Fibroblast of skin of left biceps (primary cell): Measurements from ENCODE around the gene FCRLA.

Source experiments
- DNase-seq, 2 experiments: peaks; one replicate each; pipeline ENCODE4 v3.0.0-alpha.2; 2013; ENCODE audit warnings: low read depth in 2 of 2

Gene FCRLA

DNA sequence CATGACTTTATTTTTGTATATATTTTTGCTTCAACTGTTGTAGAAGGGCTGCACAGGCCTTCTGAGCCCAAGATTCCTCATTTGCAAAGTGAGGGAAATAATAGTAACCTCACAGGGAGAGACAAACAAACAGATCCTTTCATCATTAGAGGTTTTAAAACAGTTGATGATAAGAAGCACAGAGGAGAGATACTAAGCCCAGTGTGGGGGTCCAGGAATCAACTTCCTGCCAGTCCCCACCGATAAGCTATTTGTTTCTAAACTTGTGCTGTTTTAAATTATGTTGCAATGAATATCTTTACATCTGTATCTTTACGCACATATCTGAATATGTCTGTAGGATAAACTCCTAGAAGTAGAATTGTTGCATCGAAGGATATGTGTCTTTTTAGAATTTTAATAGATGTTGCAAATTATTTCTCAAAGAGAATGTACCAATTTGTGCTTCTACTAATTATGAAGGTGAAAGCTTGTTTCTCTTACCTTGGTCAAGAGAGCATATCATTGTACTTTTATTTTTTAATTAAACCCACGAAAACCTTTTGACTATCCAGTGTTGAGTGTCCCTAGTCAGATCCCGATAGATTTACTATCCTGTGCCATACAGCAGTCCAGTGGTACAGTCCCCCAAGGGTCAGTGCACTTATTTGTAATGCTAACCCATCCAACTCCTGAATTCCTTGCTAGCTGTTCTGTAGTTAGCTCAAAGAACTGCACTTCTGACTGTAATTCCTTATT is 25.1 kb downstream of the FCRLA start:
- DNase-seq: no peak

GRCh38 chr1:161733526-161733925 is 26.5 kb downstream of the FCRLA start:
- DNase-seq: peak; percentile 57 to 62

DNA sequence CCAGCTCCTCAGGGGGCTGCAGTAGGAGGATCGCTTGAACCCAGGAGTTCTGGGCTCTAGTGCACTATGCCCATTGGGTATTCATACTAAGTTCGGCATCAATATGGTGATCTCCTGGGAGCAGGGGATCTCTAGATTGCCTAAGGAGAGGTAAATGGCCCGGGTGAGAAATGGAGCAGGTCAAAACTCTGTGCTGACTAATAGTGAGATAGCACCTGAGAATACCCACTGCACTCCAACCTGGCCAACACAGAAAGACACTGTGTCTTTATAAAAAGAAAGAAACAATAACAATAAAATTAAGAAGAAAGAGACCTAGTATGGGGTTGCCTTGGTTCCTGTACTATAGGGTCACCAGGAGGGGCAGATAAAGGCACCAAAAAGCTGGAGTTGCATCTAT is 28.8 kb downstream of the FCRLA start:
- no peak for DNase-seq

- no peak for DNase-seq
Observed at GRCh38 chr1:161736335-161736969, 29.4 kb downstream of the FCRLA start.

DNA sequence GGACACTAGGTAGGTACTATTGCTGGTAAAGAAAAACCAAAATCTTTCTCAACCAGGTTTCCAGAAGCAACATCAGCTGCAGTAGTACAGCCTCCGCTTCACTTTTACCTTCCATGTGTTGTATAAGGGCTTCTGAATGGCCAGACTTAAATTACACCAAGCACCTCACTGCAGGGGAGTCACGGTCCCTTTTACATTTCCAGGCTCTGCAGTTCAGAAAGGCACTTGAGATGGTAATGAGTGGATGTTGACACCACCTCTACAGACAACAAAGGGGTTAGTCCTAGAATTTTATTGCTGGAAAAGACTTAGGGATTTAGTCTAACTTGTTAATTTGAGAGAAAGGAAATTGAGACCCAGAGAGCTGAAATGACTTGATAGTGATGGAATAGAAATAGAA is 30.6 kb downstream of the FCRLA start:
- DNase-seq: no peak

GRCh38 chr1:161738627-161739287 is 31.7 kb downstream of the FCRLA start:
- DNase-seq: no peak

GRCh38 chr1:161739865-161740566 is 33.0 kb downstream of the FCRLA start:
- DNase-seq: no peak

DNA sequence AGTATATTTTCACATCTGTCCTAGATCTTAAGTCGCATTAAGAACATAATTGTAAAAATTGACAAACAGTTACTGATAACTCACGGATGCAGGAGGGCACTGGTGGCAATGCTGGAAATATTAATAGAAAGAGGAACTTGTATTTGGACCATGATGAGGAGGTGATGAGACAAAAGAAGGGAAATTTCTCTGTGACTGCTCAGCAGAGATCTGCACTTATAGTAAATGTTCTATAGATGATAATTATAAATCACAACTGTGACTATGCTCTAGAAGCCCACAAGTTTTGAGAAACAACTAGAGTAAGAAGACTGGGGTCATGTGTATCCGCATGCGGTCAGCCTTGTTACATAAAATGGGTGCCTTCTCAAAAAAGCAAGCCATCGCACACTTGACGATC is 33.9 kb downstream of the FCRLA start:
- DNase-seq: no peak

DNA sequence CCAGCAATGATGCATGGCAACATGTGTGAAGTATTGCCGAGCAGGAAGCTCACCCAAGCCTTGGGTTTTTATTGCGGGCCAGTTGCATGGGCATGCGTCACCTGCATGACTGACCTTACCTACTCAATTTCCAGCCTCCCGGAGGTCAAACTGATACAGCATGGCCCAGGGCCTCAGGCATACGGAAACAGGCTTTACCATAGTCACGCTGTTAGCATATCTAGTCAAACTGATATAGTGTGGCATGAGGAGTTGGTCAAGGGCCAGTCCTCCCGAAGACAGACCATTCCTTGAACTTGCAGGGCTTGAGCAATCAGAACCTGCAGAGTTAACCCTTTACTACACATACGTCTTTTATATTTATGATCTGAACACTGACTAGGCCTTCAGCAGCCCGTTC is 36.2 kb downstream of the FCRLA start:
- DNase-seq: no peak

- no peak for DNase-seq
Observed at GRCh38 chr1:161747801-161748200, 40.8 kb downstream of the FCRLA start.

- DNase-seq: peak; percentile 86 to 87
Observed at GRCh38 chr1:161749509-161750407, 42.7 kb downstream of the FCRLA start, which contains the start of gene DUSP12. Gene DUSP12, plus strand, starts transcription at chr1:161749786. Its CDS starts 16 bp downstream, at chr1:161749802.

- DNase-seq: no peak
Observed at GRCh38 chr1:161763522-161764098, 56.6 kb downstream of the FCRLA start.
